Astrocyte (in vitro differentiated cells and primary cell): Measurements from ENCODE around the gene ANKRD33B.

Experiments
- CTCF ChIP-seq: IDR thresholded peaks from 2 replicates; pipeline ENCODE4 v1.5.1; 2011; ENCODE audit warnings: low read depth, mild to moderate bottlenecking, inconsistent platforms, low read length, moderate library complexity; ENCODE audit not compliant: insufficient read depth
- EZH2 ChIP-seq: IDR thresholded peaks from 2 replicates; pipeline ENCODE4 v1.6.1; 2012; ENCODE audit warnings: mild to moderate bottlenecking, low read length, inconsistent platforms; ENCODE audit not compliant: insufficient read depth

GRCh38 chr5:10545084-10545483 lies 18.8 kb upstream of the ANKRD33B start:
- TF ChIP-seq CTCF, result no peak
- TF ChIP-seq EZH2, result no peak
